GM18867 (cell line): ENCODE measurements around the gene SLK.

Experiments
- ATAC-seq: cut with Tn5 transposase; IDR thresholded peaks from one replicate; pipeline ENCODE4 v1.9.1; 2021; ENCODE audit warnings: mild to moderate bottlenecking, moderate library complexity; ENCODE audit not compliant: unreplicated experiment

The SLK gene

DNA sequence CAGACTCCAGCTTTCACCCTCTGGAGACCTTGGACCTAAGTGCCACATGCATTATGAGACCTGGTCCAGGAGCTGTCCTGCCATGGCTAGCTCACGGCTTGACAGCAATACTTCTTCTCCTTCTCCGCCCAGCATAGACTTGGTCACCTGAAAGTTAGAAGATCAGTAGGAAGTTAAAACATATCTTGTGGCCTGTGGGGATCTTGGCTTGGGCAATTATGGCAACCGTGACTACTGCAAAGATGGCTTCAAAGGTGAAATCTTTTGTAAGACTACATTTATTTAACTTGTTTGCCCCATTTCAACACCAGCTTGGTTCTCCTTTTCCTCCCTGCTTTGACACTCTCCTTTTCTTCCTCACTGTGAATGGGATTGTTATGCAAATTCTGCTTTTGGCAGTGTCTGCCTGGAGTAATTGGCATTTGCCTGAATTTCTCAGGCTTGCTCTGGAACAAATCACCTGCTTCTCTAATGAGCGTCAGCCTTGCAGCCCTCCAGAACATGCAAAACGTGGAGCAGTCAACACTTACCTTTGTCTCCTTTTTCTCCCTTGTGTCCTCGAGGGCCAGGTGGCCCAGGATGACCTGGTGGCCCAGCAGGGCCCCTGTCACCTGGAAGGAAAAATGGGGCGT lies 65.3 kb downstream of the SLK start:
- no peak for ATAC-seq

DNA sequence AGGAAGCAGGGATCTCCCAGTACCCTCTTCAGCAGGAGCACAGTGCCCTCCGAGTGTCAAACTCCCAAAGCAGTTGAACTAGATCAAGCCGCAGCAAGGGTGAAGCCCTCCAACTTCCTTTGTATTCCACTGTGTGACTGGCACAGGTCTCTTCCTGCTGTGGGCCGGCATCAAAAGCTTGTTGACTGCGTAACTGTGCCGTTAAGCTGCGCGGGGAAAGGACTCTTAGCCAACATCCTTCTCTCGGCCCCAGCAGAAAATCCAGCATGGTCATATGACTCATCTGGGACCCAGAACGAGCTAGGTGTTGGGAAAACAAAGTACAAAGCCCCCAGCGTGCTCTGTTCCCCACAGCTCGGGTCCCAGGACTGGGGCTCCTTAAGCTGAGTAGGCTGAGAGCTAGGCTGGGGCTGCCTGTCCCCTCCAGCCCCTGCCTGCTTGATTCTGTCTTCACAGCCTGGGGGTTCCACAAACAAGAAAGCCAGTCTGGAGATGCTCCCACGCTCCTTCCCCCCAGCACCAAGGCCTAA lies 66.5 kb downstream of the SLK start:
- no peak for ATAC-seq

DNA sequence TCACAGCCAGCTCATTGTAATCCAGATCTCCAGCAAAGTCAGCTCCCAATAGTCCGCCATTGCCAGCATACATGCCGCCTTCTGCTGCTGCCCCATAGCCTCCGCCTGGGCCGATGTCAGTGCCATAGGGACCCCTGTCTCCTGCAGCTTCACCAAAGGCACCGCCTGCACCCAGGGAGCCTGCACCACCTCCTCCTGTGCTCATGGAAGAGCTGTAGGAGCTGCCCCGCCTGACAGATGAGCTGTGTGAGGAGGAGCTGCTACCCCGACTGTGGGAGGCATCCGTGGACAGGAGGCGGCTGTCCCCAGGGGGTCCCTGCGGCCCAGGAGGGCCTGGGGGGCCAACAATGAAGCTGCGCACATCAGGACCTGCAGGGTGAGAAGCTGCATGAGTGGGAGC lies 67.0 kb downstream of the SLK start:
- no peak for ATAC-seq

DNA sequence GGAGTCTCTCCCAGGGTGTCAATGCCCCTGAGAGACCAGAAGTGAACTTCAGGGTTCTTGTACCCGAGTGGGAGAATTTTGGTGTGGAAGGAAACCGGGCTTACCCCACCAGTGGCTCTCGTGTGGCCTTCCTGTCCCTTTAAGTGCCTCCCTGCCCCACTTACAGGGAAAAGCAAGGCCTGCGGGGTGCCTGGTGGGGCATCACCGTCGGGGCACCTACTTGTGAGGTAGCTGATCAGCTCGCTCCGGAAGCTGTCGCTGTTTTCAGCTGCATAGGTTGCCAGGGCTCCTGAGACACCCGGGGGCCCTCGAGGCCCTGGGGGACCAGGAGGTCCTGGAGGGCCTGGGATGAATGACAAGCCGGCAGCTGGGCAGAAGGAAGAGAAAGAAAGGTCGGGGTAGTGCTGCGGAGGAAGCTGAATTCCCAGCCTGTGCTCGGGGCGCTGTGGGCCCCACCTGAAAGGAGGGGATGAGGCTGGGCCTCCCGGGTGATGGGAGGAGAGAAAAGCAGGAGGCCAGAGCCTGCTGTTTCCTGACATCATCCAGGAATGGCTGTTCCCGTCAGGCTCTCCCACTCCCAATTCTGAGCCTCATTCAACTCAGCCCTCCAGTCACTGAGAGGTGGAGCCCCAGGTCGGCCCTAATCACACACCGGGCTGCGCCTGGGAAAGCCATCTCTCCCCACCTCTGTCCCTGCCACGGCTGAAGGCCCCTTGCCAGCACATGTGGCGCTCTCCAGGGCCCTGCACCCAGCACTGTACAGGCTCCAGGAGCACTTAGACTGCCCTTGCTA lies 67.7 kb downstream of the SLK start:
- ATAC-seq: no peak

DNA sequence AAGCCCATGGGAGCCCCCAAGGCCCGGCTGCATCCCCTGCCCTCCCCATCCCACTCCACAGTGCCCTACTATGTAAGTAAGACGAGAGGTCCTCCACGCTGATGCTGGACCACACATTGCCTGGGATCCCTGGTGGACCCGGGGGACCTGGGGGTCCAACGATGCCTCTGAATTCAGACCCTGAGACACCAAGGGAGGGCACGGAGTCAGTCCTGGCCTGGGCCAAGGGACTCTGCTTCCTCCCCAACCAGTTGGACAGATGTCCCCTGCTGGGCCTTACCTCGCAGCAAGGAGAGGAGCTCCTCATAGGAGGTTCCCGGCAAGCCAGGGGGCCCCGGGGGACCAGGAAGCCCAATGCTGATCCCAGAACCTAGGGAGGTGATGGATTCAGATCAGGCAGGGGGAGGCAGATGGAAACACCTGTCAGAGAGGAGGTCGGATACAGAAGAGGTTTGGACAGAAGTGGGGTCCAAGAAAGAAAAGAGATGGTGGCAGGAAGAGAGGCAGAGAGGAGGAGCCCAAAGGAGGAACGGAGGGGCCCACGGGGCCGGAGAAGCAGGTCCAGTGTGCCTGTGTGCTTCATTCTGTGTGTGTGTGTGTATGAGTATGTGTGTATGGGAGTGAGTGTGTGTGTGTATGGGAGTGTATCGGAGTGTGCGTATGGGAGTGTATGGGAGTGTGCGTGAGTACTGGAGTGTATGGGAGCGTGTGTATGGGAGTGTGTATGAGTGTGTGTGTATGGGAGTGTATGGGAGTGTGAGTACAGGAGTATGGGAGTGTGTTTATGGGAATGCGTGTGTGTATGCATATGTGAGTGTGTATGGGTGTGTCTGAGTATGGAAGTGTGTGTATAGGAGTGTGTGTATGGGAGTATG lies 68.5 kb downstream of the SLK start:
- no peak for ATAC-seq

DNA sequence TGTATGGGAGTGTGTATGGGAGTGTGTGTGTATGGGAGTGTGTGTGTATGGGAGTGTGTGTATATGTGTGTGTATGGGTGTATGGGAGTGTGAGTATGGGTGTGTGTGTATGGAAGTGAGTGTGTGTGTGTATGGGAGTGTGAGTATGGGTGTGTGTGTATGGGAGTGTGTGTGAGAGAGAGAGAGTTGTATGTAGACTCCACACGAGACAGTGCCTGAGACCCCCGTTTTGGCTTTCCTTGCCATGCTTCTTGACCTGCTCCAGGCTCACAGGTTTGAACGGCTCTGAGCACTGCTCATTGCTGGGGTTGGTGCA lies 69.1 kb downstream of the SLK start:
- no peak for ATAC-seq

DNA sequence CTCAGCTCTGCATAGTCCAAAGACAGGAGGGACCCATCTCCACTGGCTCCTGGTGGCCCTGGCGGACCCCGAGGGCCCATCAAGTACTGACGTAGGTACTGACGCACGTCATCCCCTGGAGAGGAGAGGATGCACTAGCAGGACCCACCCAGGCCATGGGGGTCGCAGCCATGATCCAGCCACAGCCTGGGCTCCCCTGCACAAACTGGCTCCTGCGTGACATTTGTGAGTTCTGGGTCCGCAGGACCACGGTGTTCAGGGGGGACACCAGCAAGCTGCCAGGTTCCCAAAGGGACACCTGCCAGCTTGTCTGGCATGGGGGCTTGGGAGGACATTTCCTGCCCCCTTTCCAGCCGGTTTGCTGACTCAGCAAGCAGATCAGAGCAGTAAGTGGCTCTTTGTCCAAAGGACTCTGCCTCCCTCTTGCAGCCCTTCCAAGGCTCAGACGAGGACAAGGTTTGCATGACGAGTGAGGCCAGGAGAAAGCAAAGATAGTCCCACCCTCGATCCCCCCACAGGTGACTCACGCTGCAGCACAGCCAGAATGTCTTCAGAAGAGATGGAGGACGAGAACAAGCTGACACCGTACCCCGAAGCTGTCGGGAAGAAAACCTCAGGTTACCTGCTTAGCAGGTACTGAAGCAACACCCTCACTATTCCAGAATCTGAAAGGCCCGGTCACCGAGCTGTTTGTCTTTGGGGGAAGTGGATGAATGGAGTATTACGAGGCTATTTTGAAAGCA lies 69.7 kb downstream of the SLK start:
- no peak for ATAC-seq

DNA sequence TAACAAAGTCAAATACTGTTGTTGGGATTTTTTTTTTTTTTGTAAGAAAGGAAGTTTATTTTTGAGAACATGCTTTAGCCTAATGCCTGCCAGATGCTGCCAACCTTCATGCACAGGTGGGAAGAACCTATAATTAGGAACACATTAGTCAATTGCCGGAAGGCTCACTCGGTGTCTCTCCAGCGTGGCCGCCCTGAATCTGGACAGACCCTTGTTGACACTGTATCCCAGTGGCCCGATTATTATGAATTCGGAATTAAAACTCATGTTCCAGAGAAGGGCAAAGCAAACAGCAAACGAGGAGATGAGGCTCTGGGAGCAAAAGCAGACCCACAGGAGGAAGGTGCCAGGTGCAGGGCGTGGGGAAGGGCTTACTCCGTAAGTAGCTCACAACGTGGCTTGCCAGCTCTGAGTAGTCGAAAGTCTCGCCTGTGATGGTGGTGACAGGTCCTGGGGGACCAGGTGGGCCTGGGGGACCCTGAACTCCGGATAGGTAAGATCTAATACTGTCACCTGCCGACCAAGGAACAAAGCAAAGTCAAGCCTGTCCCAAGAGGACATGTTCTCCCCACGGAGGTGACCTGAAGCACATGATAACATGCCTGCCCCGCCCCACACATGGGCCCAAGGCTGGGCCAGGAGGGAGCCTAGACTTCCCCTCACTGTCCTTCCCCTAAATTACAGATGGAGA lies 70.5 kb downstream of the SLK start:
- no peak for ATAC-seq

DNA sequence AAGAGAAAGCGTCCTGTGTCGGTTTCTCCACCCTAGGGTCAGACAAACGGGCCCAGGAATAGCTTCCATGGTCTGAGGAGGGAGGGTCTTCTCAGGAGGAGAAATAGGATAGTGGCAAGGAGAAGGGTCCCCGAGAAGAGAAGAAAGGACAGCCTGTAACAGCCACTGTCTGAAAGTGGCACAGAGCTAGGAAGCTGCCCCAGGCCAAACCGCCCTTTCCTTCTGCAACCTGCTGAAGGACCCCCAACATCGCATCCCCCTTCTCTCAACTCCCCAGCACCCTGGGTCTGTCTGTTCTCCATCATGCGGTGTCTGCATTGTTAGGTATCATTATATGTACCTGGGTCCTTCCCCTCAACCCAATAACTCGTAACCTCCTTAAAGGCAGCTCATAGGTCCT lies 71.6 kb downstream of the SLK start:
- no peak for ATAC-seq

DNA sequence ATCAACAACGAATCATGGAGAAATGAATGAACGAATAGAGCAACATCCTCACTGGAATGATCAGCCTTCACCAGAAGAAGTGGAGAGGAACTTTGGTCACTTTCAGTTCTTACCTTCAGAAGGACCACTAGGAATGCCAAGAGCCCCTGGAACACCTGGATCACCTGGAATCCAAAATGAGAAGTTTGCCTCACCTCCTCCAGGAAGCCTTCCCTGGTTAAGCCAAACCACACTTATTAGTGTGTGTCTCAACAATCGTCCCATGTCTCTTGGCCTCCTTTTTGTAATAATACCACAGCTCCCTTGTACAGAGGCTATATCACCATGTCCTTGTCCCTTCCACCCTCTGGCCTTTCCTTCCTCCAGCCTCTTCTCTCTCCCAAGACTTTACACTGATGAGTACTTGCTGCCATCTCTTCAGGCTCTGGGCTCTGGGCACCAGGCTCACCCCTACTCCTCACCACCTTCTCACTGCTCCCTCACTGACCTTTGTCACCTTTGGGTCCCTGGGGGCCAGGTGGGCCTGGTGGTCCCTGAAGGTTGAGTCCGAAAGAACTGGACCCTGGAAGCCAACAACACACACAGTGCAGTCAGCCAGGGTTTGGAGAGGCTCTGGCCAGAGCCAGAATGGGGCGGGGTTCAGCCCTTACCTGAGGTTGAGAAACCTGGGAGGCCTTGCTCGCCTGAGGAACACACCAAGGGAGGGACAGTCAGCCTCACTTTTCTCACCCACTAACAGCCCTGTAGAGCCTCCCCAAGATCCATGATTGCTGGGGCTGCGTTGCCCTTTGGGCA lies 72.2 kb downstream of the SLK start:
- no peak for ATAC-seq

DNA sequence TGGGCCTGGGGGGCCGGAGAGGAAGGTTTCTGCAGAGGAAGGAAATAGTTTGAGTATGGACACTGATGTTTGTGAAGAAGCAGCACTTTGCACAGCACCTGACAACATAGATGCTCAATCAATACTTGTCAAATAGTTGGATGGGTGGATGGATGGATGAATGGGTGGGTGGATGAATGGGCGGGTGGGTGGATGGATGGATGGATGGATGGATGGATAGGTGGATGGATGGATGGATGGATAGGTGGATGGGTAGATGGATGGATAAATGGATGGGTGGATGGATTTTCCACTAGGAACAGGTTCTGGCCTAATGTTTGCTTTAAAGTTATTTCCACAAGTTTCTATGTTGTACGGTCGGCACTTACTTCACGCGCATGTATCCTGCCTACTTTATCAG lies 73.4 kb downstream of the SLK start:
- ATAC-seq: no peak

DNA sequence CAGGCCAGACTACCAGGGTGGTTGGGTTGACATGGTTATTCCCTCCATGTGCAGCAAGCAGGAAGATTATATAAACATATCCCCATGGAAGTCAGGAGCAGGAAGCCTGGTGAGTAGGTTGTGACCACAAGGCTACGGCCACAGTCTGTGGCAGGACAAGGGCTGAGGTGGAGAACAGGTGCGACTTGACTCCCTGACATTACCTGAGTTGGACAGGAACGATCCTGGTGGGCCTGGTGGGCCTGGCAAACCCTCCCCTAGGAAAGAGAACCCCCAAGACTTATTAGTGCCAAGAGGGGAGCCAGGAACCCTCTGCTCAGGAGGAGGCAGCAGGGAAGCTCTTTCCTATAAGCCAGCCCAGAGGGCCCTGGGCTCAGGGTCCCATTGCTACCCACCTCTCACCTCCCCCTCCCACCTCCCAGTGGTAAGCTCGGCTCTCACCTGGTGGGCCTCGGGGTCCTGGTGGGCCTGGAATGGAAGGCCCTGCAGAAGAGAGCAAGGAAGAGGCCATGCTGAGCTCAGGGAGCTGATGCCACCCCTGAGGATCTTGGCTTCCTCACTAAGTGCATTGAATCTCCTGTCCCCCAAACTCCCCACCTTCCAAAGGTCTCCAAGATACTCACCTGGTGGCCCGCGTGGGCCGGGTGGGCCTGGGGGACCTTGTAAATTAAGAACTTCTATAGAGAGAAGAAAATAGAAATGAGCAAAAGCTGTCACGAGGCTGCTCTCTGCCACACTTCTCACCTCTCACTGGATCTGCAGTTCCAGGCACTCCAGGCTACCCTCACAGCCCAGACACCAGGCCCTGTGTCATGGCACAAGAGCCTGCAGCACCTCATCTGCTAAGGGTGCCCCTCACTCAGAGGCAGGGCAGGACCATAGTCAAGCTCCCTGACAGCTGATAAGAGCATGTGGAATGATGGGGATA lies 74.2 kb downstream of the SLK start:
- ATAC-seq: no peak

DNA sequence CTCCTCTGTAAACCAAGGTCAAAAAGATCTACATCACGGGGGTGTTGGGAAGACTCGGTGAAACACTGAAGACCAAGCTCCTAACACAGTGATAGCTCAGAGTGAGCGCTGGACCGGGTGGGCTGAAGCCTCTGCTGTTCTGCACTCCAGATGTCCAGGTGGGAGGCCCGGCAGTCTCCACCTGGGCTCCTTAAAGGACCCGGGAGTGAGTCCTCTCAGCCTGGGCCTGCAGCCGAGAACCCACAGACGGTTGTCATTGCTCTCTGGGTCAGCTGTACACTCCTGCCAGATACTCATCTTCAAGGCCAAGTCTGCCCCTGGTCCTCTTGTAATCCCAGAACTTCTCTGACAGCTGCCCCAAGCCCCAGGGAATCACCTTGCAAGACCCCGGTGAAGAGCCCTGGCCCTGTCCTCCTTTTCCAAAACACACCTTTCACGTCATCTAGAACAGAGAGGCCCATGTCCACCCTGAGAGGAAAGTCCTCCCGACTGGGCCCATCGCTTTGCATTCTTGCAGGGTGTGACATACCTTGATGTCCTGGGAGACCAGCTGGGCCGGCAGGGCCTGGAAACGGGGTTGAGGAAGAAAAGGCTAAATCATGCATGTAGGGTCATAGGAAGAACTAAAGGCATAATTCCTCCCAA lies 75.1 kb downstream of the SLK start:
- no peak for ATAC-seq

DNA sequence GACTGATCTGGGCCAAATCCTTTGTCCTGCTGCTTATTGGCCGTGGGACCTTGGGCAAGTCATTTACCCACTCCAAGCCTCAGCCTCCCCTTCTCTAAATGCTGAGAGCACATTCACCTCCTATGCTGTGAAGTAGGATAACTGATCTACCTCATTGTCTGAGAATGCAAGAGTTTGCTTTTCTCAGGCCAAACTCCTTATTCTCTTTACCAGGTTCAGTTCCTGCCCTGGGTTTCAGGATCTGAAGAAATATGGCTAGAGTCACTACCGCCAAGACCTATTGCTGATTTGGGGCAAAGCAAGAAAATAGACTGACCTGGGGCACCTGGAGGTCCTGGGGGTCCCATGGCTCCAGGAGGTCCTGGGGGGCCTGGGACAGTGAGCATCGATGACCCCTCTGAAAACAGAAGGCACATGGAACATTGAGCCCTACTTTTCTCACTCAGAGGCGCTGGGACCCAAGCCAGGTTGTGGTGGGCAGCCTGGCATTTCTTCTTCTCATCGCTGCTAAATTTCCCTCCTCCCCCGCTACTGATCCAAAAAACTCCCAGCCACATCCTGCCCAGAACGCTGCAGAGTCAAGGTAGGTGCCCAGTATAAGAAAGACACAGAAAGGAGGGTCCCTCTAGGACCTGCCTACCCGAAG lies 76.4 kb downstream of the SLK start:
- no peak for ATAC-seq

DNA sequence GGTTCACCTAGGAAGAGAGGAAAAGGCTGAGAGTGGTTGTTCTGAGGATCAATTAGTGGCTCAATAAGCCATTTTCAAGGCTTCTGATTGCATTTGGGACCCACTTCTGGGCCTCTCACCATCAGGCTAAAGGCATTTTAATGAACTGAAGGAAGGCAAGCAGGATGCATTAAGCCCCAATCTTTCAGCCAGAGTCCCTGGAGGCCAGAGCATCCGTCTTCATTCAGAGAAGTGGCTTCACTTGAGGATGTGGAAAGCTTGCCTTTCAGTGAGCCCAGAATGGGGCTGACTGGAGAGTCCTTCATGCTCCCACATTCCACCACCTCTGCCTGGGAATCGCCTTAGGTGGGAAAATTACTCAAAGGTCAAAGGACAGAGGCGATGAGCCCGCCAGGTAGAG lies 76.9 kb downstream of the SLK start:
- no peak for ATAC-seq

DNA sequence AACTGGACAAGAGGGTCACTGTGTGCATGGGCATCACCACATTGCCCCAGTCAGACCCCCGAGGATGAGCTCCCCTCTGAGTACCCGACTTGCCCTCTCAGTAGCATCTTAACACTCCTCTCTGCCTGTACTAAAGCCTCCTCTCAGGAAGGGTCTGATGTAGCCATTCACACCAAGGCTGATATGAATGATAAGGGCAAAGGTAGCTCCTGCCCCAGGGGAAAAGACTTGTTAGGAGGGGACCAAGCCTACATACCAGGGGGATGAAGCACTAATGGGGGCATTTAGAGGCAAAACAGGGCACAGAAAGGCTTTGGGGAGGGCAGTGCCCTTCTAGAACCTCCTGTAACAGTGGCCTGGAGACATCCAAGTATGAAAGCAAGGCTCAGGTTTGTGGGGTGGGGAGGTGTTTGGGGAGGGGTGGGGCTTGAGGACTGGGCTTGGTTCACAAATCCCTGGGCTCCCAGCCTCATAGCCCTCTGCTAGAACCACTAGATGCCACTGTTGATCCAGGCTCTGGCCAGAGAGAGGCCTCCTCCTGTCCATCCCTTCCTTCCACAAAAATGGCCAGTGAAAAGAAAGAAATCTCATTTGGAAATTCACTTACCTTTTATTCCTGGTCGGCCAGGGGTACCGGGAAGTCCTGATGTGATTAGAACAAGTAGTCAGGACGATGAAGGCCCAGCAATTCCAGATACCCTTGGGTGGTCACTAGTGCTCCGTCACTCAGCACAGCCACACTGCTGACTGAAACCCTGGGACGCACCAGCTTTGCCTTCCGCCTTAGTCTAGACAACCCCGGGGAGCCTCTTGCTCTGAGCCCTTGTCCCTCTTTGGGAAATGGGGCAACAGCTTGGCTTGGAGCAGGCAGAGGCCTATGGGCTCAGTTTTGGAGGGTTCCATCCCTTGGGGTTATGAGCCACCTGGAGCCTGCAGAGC lies 78.5 kb downstream of the SLK start:
- ATAC-seq: no peak
